Retinal pigment epithelial cell (primary cell): ENCODE measurements around the gene NRAP.

Source experiments
- DNase-seq: peaks from one replicate; pipeline ENCODE4 v3.0.0-alpha.2; 2010; ENCODE audit warnings: low read depth
- H3K4me3 ChIP-seq: 2 replicates; pipeline ENCODE4 v1.5.1; 2011; ENCODE audit warnings: mild to moderate bottlenecking, low read length, control low read depth, moderate library complexity
- TF ChIP-seq, protein P1 (sequence below): conservative IDR thresholded peaks from 2 replicates; pipeline ENCODE4 v1.5.1; 2011; ENCODE audit warnings: low read depth, low read length, control low read depth, inconsistent platforms

NRAP gene

DNA sequence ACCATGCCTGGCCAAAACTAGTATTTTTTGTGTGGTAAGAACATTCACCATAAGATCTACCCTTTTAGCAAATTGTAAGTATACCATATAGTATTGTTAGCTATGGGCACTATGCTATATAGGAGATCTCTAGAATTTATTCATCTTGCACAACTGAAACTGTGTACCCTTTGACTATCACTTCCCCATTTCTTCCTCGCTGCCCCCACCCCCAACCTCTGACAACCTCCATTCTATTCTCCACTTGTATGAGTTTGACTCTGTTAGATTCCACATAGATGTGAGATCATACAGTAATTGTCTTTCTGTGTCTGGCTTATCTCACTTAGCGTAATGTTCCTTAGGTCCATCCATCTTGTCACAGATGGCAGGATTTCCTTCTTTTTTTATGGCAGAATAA, 19.5 kb upstream of the NRAP start:
- TF ChIP-seq, protein P1, sequence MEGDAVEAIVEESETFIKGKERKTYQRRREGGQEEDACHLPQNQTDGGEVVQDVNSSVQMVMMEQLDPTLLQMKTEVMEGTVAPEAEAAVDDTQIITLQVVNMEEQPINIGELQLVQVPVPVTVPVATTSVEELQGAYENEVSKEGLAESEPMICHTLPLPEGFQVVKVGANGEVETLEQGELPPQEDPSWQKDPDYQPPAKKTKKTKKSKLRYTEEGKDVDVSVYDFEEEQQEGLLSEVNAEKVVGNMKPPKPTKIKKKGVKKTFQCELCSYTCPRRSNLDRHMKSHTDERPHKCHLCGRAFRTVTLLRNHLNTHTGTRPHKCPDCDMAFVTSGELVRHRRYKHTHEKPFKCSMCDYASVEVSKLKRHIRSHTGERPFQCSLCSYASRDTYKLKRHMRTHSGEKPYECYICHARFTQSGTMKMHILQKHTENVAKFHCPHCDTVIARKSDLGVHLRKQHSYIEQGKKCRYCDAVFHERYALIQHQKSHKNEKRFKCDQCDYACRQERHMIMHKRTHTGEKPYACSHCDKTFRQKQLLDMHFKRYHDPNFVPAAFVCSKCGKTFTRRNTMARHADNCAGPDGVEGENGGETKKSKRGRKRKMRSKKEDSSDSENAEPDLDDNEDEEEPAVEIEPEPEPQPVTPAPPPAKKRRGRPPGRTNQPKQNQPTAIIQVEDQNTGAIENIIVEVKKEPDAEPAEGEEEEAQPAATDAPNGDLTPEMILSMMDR: no peak
- DNase-seq: no peak
- no peak overlapping the region for H3K4me3 ChIP-seq

DNA sequence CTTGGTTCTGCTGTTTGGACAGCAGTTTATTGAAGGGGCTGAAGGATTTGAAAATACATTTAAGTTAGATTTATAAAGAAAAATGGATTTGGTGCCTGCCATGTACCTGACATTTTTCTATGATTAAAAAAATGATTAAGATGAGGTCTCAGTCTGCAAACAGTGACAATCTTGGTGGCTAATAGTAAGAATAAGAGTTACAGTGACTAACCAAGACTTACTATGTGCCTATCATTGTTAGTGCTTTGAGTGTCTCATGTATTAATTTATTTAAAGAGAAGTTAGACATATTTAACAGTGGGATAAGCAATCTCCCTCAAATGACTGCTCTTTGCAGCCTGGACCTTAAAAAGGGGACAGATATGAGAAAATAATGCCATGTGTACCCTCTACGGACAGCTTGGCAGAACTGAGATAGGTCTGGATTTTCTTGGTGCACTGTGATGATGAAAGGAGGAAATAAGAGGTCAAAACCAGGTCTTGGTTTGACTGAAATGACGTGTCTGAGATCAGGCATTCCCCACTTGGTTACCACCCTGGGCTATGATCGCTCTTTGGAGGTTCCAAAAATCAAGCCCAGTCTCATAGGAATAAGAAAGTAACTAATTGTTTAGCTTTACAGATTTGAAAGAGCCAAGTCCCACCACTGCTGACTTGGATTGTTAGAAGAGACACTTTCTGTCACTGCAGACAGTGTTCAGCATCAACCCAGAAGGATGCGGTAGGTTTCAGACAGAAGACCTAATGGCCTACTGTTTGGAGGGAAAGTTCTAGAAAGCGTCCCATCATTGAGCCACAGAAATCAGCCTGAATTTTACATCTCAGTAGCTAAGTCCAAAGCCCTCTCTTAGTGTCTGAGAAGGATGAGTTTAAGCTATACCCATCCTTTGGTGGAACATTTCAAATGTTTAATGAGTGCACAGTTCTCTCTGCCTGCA, 18.0 kb upstream of the NRAP start:
- H3K4me3 ChIP-seq: no peak overlapping the region
- TF ChIP-seq, protein P1: no peak
- DNase-seq: no peak

DNA sequence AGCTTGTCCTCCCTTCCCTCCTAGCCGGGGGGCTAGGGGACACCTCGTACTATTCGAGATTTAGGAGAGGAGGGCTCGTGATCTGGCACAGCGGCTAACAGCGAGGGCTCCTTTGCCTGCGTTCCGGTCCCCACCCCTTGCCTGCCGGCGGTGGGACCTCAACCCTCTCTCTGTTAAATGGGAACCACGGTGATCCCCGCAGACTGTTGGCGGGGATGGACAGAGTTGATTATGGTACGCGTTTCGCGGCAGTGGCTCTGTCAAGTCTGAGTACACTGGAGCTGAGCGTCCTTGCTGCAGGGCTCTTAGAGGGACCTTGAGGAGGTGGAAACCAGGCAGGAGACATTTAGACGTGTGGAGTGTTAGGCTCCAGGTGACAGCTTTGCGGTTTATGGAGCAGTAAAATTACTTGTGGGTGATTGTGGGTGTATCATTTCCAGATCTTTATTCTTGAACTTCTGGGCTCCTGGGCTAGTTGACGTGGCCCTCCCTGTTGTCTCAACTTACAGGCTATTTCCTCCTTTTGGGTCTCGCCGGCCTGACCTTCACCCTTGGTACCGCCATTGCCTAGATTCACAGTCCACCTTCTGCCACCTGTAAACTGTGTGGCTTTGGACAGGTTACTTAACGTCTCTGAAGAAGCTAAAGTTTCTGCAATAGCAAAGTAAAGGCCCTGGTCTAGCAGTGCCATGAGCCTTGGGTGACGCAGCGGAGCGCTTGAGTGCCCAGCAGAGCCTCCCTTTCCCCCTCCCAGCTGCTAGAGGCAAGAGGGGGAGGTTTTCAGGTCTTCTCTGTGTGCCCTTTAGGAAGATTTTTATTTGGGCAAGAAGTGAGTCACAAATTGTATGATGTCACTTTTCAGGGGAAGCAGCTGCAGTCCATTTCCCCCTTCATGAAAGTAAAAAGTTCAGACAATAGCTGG, 16.6 kb upstream of the NRAP start:
- peak overlapping the region; percentile 92 for H3K4me3 ChIP-seq
- DNase-seq: no peak
- TF ChIP-seq, protein P1: no peak

DNA sequence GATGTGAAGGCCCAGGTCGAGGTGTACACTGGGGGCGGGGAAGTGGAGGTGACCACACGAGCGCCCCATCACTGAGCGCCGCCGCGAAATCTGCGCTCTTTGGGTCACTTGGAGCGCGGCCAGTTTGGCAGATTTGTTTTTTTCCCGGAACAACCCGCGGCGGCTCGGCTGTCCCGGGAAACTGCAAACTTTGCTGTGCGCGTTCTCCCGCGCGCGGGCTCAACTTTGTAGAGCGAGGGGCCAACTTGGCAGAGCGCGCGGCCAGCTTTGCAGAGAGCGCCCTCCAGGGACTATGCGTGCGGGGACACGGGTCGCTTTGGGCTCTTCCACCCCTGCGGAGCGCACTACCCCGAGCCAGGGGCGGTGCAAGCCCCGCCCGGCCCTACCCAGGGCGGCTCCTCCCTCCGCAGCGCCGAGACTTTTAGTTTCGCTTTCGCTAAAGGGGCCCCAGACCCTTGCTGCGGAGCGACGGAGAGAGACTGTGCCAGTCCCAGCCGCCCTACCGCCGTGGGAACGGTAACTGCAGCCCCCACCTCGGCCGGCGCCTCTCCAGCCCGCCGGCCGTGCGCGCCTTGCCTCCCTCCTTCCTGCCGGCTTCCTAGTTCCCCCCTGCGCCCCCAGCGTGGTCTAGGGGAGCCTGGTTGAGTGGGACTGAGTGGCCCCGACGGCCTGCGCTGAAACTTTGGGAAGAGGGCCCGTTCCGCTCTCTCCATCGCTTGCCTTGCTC, 15.8 kb upstream of the NRAP start, which contains the start of gene CASP7:
Gene CASP7, plus strand, starts transcription at position 450 of the 727 bp plus-strand sequence. CDS start 17,582 bp downstream, outside the sequence.
- TF ChIP-seq, protein P1: peak; percentile 28
- peak; percentile 30 for DNase-seq
- H3K4me3 ChIP-seq: peak within 1 kb of the TSS; percentile 92

DNA sequence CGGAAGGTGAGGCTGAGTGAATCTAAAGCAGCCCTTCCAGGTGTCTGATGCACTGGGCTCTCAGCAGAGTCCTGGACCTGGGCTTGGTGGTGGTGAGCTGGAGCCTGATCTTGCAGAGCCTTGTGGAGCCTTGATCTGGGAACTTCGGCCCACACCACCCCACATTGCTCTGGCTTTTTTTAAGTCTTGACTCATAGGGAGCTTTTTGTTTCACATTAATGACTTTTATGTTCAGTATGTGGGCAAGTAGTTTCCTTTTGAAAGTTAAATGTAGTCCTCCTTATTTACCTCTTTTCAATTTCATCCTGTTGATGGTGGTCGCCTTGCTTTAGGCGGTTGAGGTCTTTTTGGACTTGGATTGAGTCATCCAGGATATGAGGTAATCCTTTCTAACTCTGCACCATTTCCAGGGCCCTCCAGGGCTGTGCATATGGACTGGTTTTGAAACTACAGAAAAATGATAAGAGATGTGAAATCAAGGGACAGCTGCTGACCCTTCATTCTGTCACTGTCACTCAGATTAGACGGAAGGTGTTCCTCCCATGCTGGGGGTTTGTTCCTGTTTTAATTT, 2.9 kb upstream of the NRAP start:
- H3K4me3 ChIP-seq: no peak overlapping the region
- TF ChIP-seq, protein P1: no peak
- DNase-seq: no peak

DNA sequence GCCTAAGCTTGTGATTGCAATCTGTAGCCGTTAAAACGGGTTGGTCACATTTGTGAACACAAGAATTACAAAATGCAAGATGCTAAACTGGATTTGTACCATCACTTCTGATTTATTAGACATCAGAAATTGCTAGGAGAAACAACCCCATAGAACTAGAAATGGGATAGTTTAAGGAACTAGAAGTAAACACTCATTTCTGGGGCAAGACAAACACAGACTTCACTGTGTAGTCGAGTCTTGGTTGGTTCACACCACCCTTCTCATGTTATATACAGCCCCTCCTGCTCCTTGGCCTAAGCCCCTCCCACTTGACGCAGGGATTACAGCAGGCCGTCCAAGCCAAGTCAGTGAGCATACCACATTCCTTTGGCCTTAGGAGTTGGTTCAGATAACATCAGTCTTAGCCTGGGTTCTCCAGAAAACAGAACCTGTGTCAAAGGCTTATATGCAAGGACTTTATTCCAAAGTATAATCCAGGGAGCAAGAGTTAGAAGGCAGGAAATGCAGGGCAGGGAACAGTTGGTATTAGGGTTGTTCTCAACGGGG, 2.0 kb upstream of the NRAP start:
- no peak overlapping the region for H3K4me3 ChIP-seq
- TF ChIP-seq, protein P1: no peak
- DNase-seq: peak; percentile 96
